ENCODE results near the gene ZNF446. TPM values are rescaled to one million over a fixed set of nuclear protein-coding genes. Genes with fewer than 3 reads are reported as not detected.
"Not testable (repeated sequence)": the region's sequence is repeated elsewhere in the genome, so short reads cannot be mapped to it uniquely, and the experiment has no call there.

The ZNF446 gene
- total and polyA plus RNA-seq, 7 experiments from 2014 or later: 3.2 to 20.0 (median 13.9) TPM

DNA sequence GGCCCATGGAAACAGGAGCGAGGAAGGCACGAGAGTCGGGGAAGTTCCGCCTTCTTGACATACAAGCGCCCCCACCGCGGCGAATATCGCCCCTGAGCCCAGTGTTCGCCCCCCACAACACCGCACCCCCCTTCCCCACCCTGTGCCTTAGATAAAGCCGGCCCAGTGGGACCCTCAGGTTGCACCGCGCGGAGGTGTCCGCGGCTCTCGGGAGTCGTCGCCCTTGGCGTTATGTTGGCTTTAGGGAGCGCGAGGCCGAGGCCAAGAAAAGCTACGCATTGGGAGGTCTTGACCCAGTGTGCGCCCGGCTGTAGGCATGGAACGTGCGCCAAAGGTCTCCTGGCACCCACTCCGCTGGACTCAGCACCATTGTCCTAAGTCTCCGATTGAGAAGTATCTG is 35.6 kb upstream of the ZNF446 start:
- Mint-ChIP-seq H3K27me3 (no peaks in the 10 kb centered on the region), H3K4me1 (peaks cover 21 to 35% (median 27%) of the 10 kb centered on the region in 7 donors), H3K4me3 (peak overlapping the region; percentile 86 to 99 (median 96)), H3K36me3 (peaks cover 16 to 52% (median 41%) of the 10 kb centered on the region in 5 donors), H3K27ac (peak overlapping the region; percentile 87 to 99 (median 97)), H3K9me3 (peaks cover 16 to 54% (median 42%) of the 10 kb centered on the region in 11 donors)
- Histone ChIP-seq H3K36me3 (ENCODE audit: control insufficient read depth in 2 of 3, insufficient read depth in 3 of 3, low read length in 3 of 3) (peaks cover 11 to 23% (median 16%) of the 10 kb centered on the region in 3 experiments), H3K4me3 (ENCODE audit: low read length) (peak overlapping the region; percentile 73), H3K9me3 (ENCODE audit: control insufficient read depth in 2 of 3, low read length in 3 of 3) (peaks cover 0 to 23% (median 5%) of the 10 kb centered on the region in 3 experiments), H3K4me1 (ENCODE audit: control insufficient read depth in 2 of 2, insufficient read depth in 2 of 2, low read length in 2 of 2) (peaks cover 17% of the 10 kb centered on the region in 2 donors), H3K27ac (ENCODE audit: low read depth, low read length) (peak overlapping the region; percentile 81), H3K27me3 (ENCODE audit: control insufficient read depth in 2 of 2, insufficient read depth in 2 of 2, low read length in 2 of 2) (no peaks in the 10 kb centered on the region)
- ChIA-PET POLR2A (interaction anchor here (1.0 to 2.4 kb wide), 5 partner anchors 11 to 257 kb away, joined by 3 to 6 read pairs (median 4); partner anchors contain the start of genes ZBTB45, ZNF274 and ZNF324B), CTCF (no interaction called here)
- DNase-seq: no peak
- intact Hi-C loops (cut with micrococcal nuclease): loop anchor here (1.0 to 5.0 kb wide), 19 partner anchors 11 to 807 kb away; partner anchors contain the start of genes ERVK3-1 (in 2 of the 2), MZF1 (in 2 of the 2), RPS5 (in 2 of the 2) and ZNF274 (in 2 of the 2)
- ATAC-seq: no peak

DNA sequence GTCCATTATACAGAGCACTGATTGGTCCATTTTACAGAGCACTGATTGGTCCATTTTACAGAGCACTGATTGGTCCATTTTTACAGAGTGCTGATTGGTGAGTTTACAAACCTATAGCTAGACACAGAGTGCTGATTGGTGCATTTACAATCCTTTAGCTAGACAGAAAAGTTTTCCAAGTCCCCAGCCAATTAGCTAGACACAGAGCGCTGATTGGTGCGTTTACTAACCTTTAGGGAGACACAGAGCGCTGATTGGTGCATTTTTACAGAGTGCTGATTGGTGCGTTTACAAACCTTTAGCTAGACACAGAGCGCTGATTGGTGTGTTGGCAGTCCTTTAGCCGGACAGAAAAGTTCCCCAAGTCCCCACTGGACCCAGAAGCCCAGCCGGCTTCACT is 33.2 kb upstream of the ZNF446 start:
- H3K9me3 ChIP-seq (ENCODE audit: control insufficient read depth in 2 of 3, low read length in 3 of 3); DNase-seq; H3K27ac Mint-ChIP-seq; ATAC-seq; H3K27ac ChIP-seq (ENCODE audit: low read depth, low read length); H3K36me3 ChIP-seq (ENCODE audit: control insufficient read depth in 2 of 3, insufficient read depth in 3 of 3, low read length in 3 of 3); H3K4me3 ChIP-seq (ENCODE audit: low read length); H3K27me3 ChIP-seq (ENCODE audit: control insufficient read depth in 2 of 2, insufficient read depth in 2 of 2, low read length in 2 of 2); H3K4me3 Mint-ChIP-seq: not testable (repeated sequence)
- Mint-ChIP-seq H3K9me3 (peaks cover 7 to 37% (median 25%) of the 10 kb centered on the region in 11 donors), H3K4me1 (peaks cover 18 to 27% (median 22%) of the 10 kb centered on the region in 7 donors), H3K36me3 (peaks cover 10 to 30% (median 20%) of the 10 kb centered on the region in 5 donors), H3K27me3 (peaks cover 3 to 13% (median 11%) of the 10 kb centered on the region in 5 donors)
- intact Hi-C loops (cut with micrococcal nuclease): loop anchor here in 1 of 2 donors (5.0 kb wide), 1 partner anchor 761 kb away; the partner anchor contains the start of gene ZNF551
- CTCF ChIA-PET: interaction anchor here (1.2 kb wide), 1 partner anchor 77 kb away, joined by 3 read pairs; the partner anchor contains the start of gene ZBTB45
- peaks cover 17% of the 10 kb centered on the region in 2 donors for H3K4me1 ChIP-seq (ENCODE audit: control insufficient read depth in 2 of 2, insufficient read depth in 2 of 2, low read length in 2 of 2)
- POLR2A ChIA-PET: interaction anchor here (0.6 to 0.8 kb wide), 2 partner anchors 8 to 25 kb away, joined by 3 to 4 read pairs; partner anchors contain the start of gene ZNF324B

DNA sequence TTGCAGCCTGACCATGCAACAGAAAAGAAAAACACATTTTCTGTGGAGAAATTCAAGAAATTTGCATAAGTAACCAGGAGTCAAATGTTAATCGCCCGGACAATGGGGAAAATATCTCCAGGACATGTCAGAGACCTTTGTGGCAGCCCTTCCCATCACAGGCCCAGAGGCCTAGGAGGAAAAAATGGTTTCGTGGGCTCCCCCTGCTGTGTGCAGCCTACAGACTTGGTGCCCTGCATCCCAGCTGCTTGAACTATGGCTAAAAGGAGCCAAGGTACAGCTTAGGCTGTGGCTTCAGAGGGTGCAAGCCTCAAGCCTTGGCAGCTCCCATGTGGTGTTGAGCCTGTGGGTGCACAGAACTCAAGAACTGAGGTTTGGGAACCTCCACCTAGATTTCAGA is 27.3 kb upstream of the ZNF446 start:
- H3K36me3 ChIP-seq (ENCODE audit: control insufficient read depth in 2 of 3, insufficient read depth in 3 of 3, low read length in 3 of 3); H3K27me3 ChIP-seq (ENCODE audit: control insufficient read depth in 2 of 2, insufficient read depth in 2 of 2, low read length in 2 of 2); H3K27ac ChIP-seq (ENCODE audit: low read depth, low read length); ATAC-seq; DNase-seq; H3K27ac Mint-ChIP-seq; intact Hi-C loops (cut with micrococcal nuclease); H3K4me3 Mint-ChIP-seq; POLR2A ChIA-PET; CTCF ChIA-PET; H3K9me3 ChIP-seq (ENCODE audit: control insufficient read depth in 2 of 3, low read length in 3 of 3); H3K4me3 ChIP-seq (ENCODE audit: low read length); H3K4me1 ChIP-seq (ENCODE audit: control insufficient read depth in 2 of 2, insufficient read depth in 2 of 2, low read length in 2 of 2): not testable (repeated sequence)
- Mint-ChIP-seq H3K27me3 (peaks cover 8 to 26% (median 17%) of the 10 kb centered on the region in 5 donors), H3K4me1 (peaks cover 12 to 23% (median 19%) of the 10 kb centered on the region in 7 donors), H3K36me3 (peaks cover 0 to 13% (median 3%) of the 10 kb centered on the region in 5 donors), H3K9me3 (peaks cover 0 to 19% (median 10%) of the 10 kb centered on the region in 11 donors)

DNA sequence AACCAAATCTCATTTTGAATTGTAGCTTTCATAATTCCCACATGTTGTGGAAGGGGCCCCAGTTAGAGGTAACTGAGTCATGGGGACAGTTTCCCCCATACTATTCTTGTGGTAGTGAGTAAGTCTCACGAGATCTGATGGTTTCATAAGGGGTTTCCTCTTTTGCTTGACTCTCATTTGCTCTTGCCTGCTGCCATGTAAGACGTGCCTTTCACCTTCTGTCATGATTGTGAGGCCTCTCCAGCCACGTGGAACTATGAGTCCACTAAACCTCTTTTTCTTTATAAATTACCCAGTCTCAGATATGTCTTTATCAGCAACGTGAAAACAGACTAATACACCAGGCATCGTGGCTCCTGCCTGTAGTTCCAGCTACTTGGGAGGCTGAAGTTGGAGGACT is 26.2 kb upstream of the ZNF446 start:
- H3K4me1 ChIP-seq (ENCODE audit: control insufficient read depth in 2 of 2, insufficient read depth in 2 of 2, low read length in 2 of 2); POLR2A ChIA-PET; H3K27me3 ChIP-seq (ENCODE audit: control insufficient read depth in 2 of 2, insufficient read depth in 2 of 2, low read length in 2 of 2); H3K9me3 ChIP-seq (ENCODE audit: control insufficient read depth in 2 of 3, low read length in 3 of 3); H3K27ac ChIP-seq (ENCODE audit: low read depth, low read length); DNase-seq; H3K4me3 Mint-ChIP-seq; ATAC-seq; H3K27ac Mint-ChIP-seq; H3K36me3 ChIP-seq (ENCODE audit: control insufficient read depth in 2 of 3, insufficient read depth in 3 of 3, low read length in 3 of 3); H3K4me3 ChIP-seq (ENCODE audit: low read length); CTCF ChIA-PET: not testable (repeated sequence)
- intact Hi-C loops (cut with micrococcal nuclease): loop anchor here (2.0 to 5.0 kb wide), 3 partner anchors 49 to 1208 kb away; partner anchors contain the start of genes ZNF460 (in 1 of the 2) and ZNF805 (in 1 of the 2)
- Mint-ChIP-seq H3K4me1 (peaks cover 12 to 23% (median 19%) of the 10 kb centered on the region in 7 donors), H3K27me3 (peaks cover 8 to 26% (median 17%) of the 10 kb centered on the region in 5 donors), H3K36me3 (peaks cover 0 to 14% (median 10%) of the 10 kb centered on the region in 5 donors), H3K9me3 (peaks cover 0 to 19% (median 8%) of the 10 kb centered on the region in 11 donors)

DNA sequence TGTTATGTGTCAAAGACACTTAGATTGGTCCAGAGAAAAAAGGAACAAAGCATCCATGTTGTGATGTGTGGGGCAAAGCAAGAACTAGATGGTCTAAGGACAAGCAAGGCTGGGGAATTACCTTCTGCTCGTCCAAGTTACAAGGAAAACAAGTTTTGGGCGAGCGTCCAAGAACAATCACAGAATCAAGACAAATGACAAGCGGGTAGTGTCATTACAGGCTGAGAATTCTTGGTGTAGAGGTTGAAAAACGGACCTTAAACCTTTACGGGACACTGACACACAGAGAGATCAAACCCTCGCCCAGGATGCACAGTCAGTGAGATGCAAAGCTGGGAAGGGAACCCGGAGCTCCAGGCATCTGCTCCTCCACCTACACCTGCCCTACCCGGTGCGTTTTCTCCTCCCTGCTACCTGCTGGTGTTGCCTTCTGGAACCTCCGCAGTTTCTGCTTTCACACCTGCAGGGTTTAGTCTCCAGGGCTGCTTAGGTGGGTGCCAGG is 25.2 kb upstream of the ZNF446 start:
- H3K27me3 ChIP-seq (ENCODE audit: control insufficient read depth in 2 of 2, insufficient read depth in 2 of 2, low read length in 2 of 2): no peaks in the 10 kb centered on the region
- peak overlapping the region; percentile 85 to 98 (median 88) for H3K4me3 Mint-ChIP-seq
- H3K4me1 ChIP-seq (ENCODE audit: control insufficient read depth in 2 of 2, insufficient read depth in 2 of 2, low read length in 2 of 2): peaks cover 0 to 4% of the 10 kb centered on the region in 2 donors
- H3K27ac ChIP-seq (ENCODE audit: low read depth, low read length): no peak overlapping the region
- H3K4me1 Mint-ChIP-seq: peaks cover 12 to 23% (median 19%) of the 10 kb centered on the region in 7 donors
- ChIA-PET POLR2A (interaction anchor here (0.6 to 1.2 kb wide), 7 partner anchors 8 to 601 kb away, joined by 3 to 5 read pairs (median 3); partner anchors contain the start of genes ZNF132, ZNF274 and ZNF584), CTCF (no interaction called here)
- peaks cover 0 to 7% (median 0%) of the 10 kb centered on the region in 3 experiments for H3K9me3 ChIP-seq (ENCODE audit: control insufficient read depth in 2 of 3, low read length in 3 of 3)
- H3K27ac Mint-ChIP-seq: peak overlapping the region in 8 of 9 donors; percentile 2 to 90 (median 71)
- peaks cover 8 to 26% (median 17%) of the 10 kb centered on the region in 5 donors for H3K27me3 Mint-ChIP-seq
- DNase-seq (no peak), ATAC-seq (peak; percentile 13)
- peaks cover 0 to 14% (median 0%) of the 10 kb centered on the region in 3 experiments for H3K36me3 ChIP-seq (ENCODE audit: control insufficient read depth in 2 of 3, insufficient read depth in 3 of 3, low read length in 3 of 3)
- peaks cover 0 to 14% (median 12%) of the 10 kb centered on the region in 5 donors for H3K36me3 Mint-ChIP-seq
- peaks cover 0 to 19% (median 8%) of the 10 kb centered on the region in 11 donors for H3K9me3 Mint-ChIP-seq
- intact Hi-C loops (cut with micrococcal nuclease): loop anchor here (1.0 to 5.0 kb wide), 18 partner anchors 11 to 1209 kb away; partner anchors contain the start of genes ZNF132 (in 2 of the 2), ZNF446 (in 2 of the 2), ZNF584 (in 2 of the 2) and ZNF837 (in 2 of the 2)
- H3K4me3 ChIP-seq (ENCODE audit: low read length): peak overlapping the region; percentile 63

DNA sequence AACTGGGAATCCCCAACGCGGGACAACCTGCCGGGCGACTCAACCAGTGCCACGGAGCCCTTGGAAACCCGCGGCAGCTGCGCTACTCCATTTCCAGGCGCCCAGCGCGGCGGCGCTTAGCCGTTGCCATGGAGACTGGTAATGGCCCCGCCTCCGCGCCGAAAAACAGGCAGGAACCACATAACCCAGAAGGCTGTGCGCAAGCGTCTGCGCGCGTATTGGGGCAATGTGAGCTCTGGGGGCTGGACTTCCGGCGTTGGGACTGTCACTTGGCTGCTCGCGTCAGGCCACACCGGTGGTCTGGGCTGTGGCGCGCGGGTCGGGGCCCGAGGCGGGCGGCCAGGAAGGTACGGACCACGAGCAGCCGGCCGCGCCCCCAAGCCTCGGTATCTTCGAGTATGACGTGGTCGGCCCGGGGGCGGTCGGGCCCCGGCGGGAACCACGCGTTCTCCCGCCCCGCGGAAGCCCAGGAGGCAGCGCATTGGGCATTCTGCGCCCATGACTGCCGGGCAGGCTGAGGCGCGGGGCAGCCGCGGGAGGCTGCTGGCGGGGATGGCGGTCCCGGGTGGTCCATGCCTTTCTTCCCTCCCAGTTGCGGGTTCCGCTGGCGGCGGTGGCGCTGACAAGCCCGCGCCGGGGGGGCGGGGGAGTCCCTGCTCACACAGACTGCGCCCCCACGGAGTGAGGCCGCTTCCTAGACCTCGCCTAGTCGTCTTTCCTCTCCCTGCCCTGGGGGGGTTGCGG is 24.6 kb upstream of the ZNF446 start, which contains the start of gene ZNF324B:
Gene ZNF324B (plus strand): TSS at position 265 of the 744 bp plus-strand sequence. CDS start 2,080 bp downstream, outside the sequence.
- intact Hi-C loops (cut with micrococcal nuclease): loop anchor here (1.0 to 5.0 kb wide), 18 partner anchors 11 to 1209 kb away; partner anchors contain the start of genes ZNF132 (in 2 of the 2), ZNF446 (in 2 of the 2), ZNF584 (in 2 of the 2) and ZNF837 (in 2 of the 2)
- ChIA-PET POLR2A (interaction anchor here (0.6 to 1.2 kb wide), 8 partner anchors 9 to 601 kb away, joined by 3 to 5 read pairs (median 3); partner anchors contain the start of genes ZNF132, ZNF274 and ZNF584), CTCF (interaction anchor here (0.6 kb wide), 1 partner anchor 14 kb away, joined by 3 read pairs; no protein-coding TSS in a partner anchor)
- peak within 1 kb of the TSS in 8 of 9 donors; percentile 2 to 90 (median 71) for H3K27ac Mint-ChIP-seq
- Histone ChIP-seq H3K4me1 (ENCODE audit: control insufficient read depth in 2 of 2, insufficient read depth in 2 of 2, low read length in 2 of 2) (peaks cover 0 to 4% of the 10 kb centered on the region in 2 donors), H3K4me3 (ENCODE audit: low read length) (peak within 1 kb of the TSS; percentile 63), H3K27ac (ENCODE audit: low read depth, low read length) (peak within 1 kb of the TSS; percentile 81), H3K36me3 (ENCODE audit: control insufficient read depth in 2 of 3, insufficient read depth in 3 of 3, low read length in 3 of 3) (peaks cover 0 to 20% (median 0%) of the 10 kb centered on the region in 3 experiments), H3K27me3 (ENCODE audit: control insufficient read depth in 2 of 2, insufficient read depth in 2 of 2, low read length in 2 of 2) (no peaks in the 10 kb centered on the region), H3K9me3 (ENCODE audit: control insufficient read depth in 2 of 3, low read length in 3 of 3) (peaks cover 0 to 7% (median 0%) of the 10 kb centered on the region in 3 experiments)
- DNase-seq (peak; percentile 90 to 97 (median 94)), ATAC-seq (peak; percentile 99)
- peaks cover 0 to 17% (median 12%) of the 10 kb centered on the region in 5 donors for H3K36me3 Mint-ChIP-seq
- H3K4me3 Mint-ChIP-seq: peak within 1 kb of the TSS; percentile 85 to 98 (median 88)
- peaks cover 12 to 23% (median 19%) of the 10 kb centered on the region in 7 donors for H3K4me1 Mint-ChIP-seq
- H3K27me3 Mint-ChIP-seq: peaks cover 8 to 26% (median 17%) of the 10 kb centered on the region in 5 donors
- peaks cover 0 to 19% (median 8%) of the 10 kb centered on the region in 11 donors for H3K9me3 Mint-ChIP-seq
